ENCODE results near the gene POLE.

- TF ChIP-seq POLR2A (IDR thresholded peaks at IDR 0.05): no peak
- no peak for TF ChIP-seq CTCF (IDR thresholded peaks at IDR 0.05)
Measured at GRCh38 chr12:132617135-132617701, 69.9 kb downstream of the POLE start.

Data from lower leg skin (tissue), 3 donors.